ENCODE data around the gene WSCD2. TPM values are rescaled to one million over a fixed set of nuclear protein-coding genes. Genes with fewer than 3 reads are reported as not detected.

Gene WSCD2
- total and polyA plus RNA-seq, 3 experiments from 2014 or later = 0.39 TPM; not detected in 2

DNA sequence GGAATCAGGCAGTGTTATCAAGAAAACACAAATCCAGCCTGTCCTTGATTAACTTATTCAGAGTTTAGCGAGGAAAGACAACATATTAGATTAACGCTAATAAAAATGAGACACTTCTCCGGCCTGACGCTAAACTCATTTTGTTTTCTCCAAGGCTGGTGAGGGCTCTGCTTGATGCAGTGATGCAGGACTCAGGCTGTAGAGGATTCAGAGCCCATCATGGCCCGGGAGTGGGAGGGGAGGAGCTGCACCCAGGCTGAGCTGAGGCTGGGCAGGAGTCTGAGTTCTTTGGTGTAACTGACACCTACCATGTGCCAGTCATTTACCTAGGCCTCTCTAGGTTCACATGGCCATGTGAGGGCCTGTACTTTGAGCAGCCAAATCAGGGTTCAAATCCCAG, 70.0 kb downstream of the WSCD2 start:
- no peaks in the 10 kb centered on the region for H3K4me1 Mint-ChIP-seq
- CTCF ChIA-PET = no interaction called here
- Histone ChIP-seq H3K36me3 (ENCODE audit: insufficient read depth, low read length) (no peaks in the 10 kb centered on the region), H3K4me1 (ENCODE audit: insufficient read depth, low read length) (no peaks in the 10 kb centered on the region), H3K27ac (ENCODE audit: low read depth, low read length) (no peak overlapping the region), H3K4me3 (ENCODE audit: low read length) (no peak overlapping the region), H3K9me3 (ENCODE audit: low read length) (no peaks in the 10 kb centered on the region), H3K27me3 (ENCODE audit: insufficient read depth, low read length, poor library complexity, severe bottlenecking) (no peaks in the 10 kb centered on the region)
- no peaks in the 10 kb centered on the region for H3K9me3 Mint-ChIP-seq
- H3K27me3 Mint-ChIP-seq = peaks cover 11 to 12% of the 10 kb centered on the region in 2 donors
- POLR2A ChIA-PET = no interaction called here
- DNase-seq = no peak
- H3K4me3 Mint-ChIP-seq = no peak overlapping the region
- no peak overlapping the region for H3K27ac Mint-ChIP-seq
- peaks cover 0 to 1% (median 0%) of the 10 kb centered on the region in 3 donors for H3K36me3 Mint-ChIP-seq

DNA sequence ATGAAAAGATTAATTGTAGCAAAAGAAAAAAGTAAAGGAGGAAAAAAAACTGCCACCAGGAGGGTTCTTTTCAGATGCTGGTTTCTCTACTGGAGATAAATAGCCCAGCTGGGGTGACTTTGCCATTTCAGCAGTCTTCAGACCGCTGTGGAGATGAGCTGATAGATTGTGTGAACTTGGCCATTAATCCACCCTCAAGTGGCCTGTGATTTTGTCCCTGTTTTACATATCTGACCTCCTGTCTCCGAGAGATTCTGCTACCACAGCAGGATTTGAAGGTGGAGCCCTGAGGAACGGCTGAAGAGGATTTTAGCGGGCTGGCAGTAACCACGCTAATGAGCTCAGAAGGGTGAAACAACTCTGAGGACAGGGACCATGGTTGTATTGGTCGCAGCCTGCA, 72.7 kb downstream of the WSCD2 start:
- POLR2A ChIA-PET = no interaction called here
- CTCF ChIA-PET = interaction anchor here (0.9 kb wide), 1 partner anchor 9 kb away, joined by 3 read pairs; no protein-coding TSS in a partner anchor

DNA sequence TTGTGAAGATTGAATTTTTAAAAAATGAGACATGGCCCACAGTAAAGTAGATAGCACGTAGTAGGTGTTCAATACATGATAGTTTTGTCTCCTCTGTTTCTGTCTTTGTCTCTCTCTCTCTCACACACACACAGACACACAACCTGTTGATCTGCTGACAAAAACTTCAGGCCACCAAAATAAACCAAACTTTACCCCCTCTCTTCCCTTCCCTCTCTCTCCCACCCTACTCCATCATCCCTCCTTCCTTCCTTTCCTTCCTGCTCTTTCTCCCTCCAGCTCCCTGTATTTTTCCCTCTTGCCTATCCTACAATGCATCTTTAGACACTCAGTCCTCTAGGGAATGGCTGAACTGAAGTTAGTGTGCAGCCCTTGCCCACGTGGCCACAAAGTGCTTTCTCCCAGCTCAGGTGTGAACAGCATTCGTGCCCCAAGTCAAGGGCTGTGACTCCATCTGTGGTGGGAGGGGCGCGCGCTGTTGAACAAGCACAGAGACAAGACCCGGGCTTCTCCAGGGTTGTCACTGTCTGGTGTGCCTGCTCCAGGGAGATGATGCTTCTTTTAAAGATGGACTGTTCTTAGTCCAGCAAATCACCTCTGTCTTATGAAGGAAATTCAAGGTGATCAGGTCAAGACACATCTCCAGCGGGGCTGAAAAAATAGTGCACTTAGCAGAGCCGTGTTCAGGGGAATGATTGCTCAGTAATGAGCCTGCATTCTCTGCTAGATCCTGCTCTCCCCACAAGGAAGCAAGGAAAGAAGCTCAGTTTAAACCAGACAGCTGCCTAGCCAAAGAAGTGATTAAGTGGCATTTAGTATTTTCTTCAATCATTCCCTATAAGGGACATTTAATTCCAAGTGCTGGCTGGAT, 75.3 kb downstream of the WSCD2 start:
- no peak overlapping the region for H3K27ac Mint-ChIP-seq
- no peaks in the 10 kb centered on the region for H3K4me1 Mint-ChIP-seq
- no peaks in the 10 kb centered on the region for H3K9me3 Mint-ChIP-seq
- Histone ChIP-seq H3K36me3 (ENCODE audit: insufficient read depth, low read length) (no peaks in the 10 kb centered on the region), H3K27me3 (ENCODE audit: insufficient read depth, low read length, poor library complexity, severe bottlenecking) (no peaks in the 10 kb centered on the region), H3K9me3 (ENCODE audit: low read length) (no peaks in the 10 kb centered on the region), H3K27ac (ENCODE audit: low read depth, low read length) (no peak overlapping the region), H3K4me1 (ENCODE audit: insufficient read depth, low read length) (no peaks in the 10 kb centered on the region), H3K4me3 (ENCODE audit: low read length) (no peak overlapping the region)
- peaks cover 6 to 17% of the 10 kb centered on the region in 2 donors for H3K27me3 Mint-ChIP-seq
- H3K36me3 Mint-ChIP-seq = peaks cover 0 to 1% (median 0%) of the 10 kb centered on the region in 3 donors
- POLR2A ChIA-PET = no interaction called here
- no peak overlapping the region for H3K4me3 Mint-ChIP-seq
- DNase-seq = no peak
- CTCF ChIA-PET = no interaction called here

More for the DNA sequence above, 72.7 kb downstream of the WSCD2 start:
- no peaks in the 10 kb centered on the region for H3K36me3 ChIP-seq (ENCODE audit: insufficient read depth, low read length)
- H3K4me1 ChIP-seq (ENCODE audit: insufficient read depth, low read length) = no peaks in the 10 kb centered on the region
- H3K27ac ChIP-seq (ENCODE audit: low read depth, low read length) = no peak overlapping the region
- no peaks in the 10 kb centered on the region for H3K27me3 ChIP-seq (ENCODE audit: insufficient read depth, low read length, poor library complexity, severe bottlenecking)
- H3K4me3 ChIP-seq (ENCODE audit: low read length) = no peak overlapping the region
- Mint-ChIP-seq H3K9me3 (no peaks in the 10 kb centered on the region), H3K4me3 (no peak overlapping the region), H3K27me3 (peaks cover 8 to 16% of the 10 kb centered on the region in 2 donors), H3K36me3 (peaks cover 0 to 1% (median 0%) of the 10 kb centered on the region in 3 donors), H3K27ac (no peak overlapping the region), H3K4me1 (no peaks in the 10 kb centered on the region)
- H3K9me3 ChIP-seq (ENCODE audit: low read length) = no peaks in the 10 kb centered on the region
- no peak for DNase-seq

GRCh38 chr12:108205864-108206263, 76.8 kb downstream of the WSCD2 start:
- POLR2A ChIA-PET = no interaction called here

DNA sequence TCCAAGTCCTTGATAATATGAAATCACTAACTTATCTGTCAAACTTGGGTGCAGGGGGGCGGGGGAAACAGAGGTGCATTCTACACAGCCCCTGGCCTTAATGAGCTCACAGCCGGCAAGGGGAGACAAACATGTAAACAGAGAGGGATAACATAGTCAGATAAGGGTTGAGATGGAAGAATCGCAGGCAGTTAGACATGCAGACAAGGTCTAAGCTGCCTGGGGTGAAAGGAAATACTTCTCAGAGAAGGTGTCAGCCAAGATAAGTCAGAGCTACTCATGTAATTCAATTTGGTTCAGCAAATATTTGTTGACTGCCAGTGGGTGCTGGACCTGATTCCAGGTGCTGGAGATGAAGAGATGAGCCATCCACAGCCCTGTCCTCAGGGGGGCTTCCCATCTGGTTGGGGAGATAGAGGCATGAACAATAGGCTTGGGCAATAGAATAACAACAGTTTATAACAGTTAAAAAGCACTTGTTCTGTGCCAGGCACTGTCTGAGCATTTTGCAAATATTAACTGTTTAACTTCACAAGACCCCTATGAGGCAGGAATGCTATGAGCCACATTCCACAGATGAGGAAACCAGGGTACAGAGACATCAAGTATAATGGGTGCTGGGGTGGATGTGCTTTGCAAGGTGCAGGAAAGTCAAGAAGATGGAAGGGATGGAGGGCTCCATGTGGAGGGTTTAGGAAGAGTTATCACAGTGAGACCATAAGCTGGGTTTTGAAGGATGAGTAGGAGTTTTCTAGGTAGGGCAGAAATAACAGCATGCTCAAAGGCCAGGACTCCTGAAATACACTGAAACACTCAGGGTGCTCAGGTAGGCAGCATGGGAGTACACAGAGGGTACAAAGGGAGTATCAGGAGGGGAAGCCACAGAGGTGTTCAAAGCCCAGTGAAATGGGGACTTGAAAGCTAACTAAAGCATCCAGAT, 79.0 kb downstream of the WSCD2 start:
- no peak overlapping the region for H3K27ac ChIP-seq (ENCODE audit: low read depth, low read length)
- H3K27me3 ChIP-seq (ENCODE audit: insufficient read depth, low read length, poor library complexity, severe bottlenecking) = no peaks in the 10 kb centered on the region
- peaks cover 0 to 2% (median 0%) of the 10 kb centered on the region in 5 donors for H3K9me3 Mint-ChIP-seq
- no peak for DNase-seq
- POLR2A ChIA-PET = no interaction called here
- peaks cover 0 to 1% (median 0%) of the 10 kb centered on the region in 3 donors for H3K36me3 Mint-ChIP-seq
- CTCF ChIA-PET = no interaction called here
- peaks cover 4 to 23% of the 10 kb centered on the region in 2 donors for H3K27me3 Mint-ChIP-seq
- H3K36me3 ChIP-seq (ENCODE audit: insufficient read depth, low read length) = no peaks in the 10 kb centered on the region
- H3K4me3 ChIP-seq (ENCODE audit: low read length) = no peak overlapping the region
- H3K27ac Mint-ChIP-seq = no peak overlapping the region
- no peak overlapping the region for H3K4me3 Mint-ChIP-seq
- H3K4me1 ChIP-seq (ENCODE audit: insufficient read depth, low read length) = no peaks in the 10 kb centered on the region
- H3K4me1 Mint-ChIP-seq = no peaks in the 10 kb centered on the region
- no peaks in the 10 kb centered on the region for H3K9me3 ChIP-seq (ENCODE audit: low read length)

More at GRCh38 chr12:108205864-108206263, 76.8 kb downstream of the WSCD2 start:
- no peaks in the 10 kb centered on the region for H3K9me3 ChIP-seq (ENCODE audit: low read length)
- no peak for DNase-seq
- H3K27me3 ChIP-seq (ENCODE audit: insufficient read depth, low read length, poor library complexity, severe bottlenecking) = no peaks in the 10 kb centered on the region
- no peak overlapping the region for H3K27ac Mint-ChIP-seq
- no peak overlapping the region for H3K27ac ChIP-seq (ENCODE audit: low read depth, low read length)
- H3K36me3 Mint-ChIP-seq = peaks cover 0 to 1% (median 0%) of the 10 kb centered on the region in 3 donors
- peaks cover 7 to 23% of the 10 kb centered on the region in 2 donors for H3K27me3 Mint-ChIP-seq
- H3K36me3 ChIP-seq (ENCODE audit: insufficient read depth, low read length) = no peaks in the 10 kb centered on the region
- CTCF ChIA-PET = no interaction called here
- no peak overlapping the region for H3K4me3 ChIP-seq (ENCODE audit: low read length)
- no peaks in the 10 kb centered on the region for H3K4me1 Mint-ChIP-seq
- no peaks in the 10 kb centered on the region for H3K4me1 ChIP-seq (ENCODE audit: insufficient read depth, low read length)
- H3K9me3 Mint-ChIP-seq = no peaks in the 10 kb centered on the region
- no peak overlapping the region for H3K4me3 Mint-ChIP-seq

- peaks cover 4% of the 10 kb centered on the region for H3K27me3 ChIP-seq (ENCODE audit: insufficient read depth, low read length, poor library complexity, severe bottlenecking)
- Mint-ChIP-seq H3K36me3 (no peaks in the 10 kb centered on the region), H3K9me3 (peaks cover 0 to 2% (median 0%) of the 10 kb centered on the region in 5 donors), H3K27ac (no peak overlapping the region), H3K4me1 (no peaks in the 10 kb centered on the region), H3K4me3 (no peak overlapping the region), H3K27me3 (peaks cover 8 to 28% of the 10 kb centered on the region in 2 donors)
- no peak overlapping the region for H3K4me3 ChIP-seq (ENCODE audit: low read length)
- POLR2A ChIA-PET = no interaction called here
- DNase-seq = no peak
- no peaks in the 10 kb centered on the region for H3K4me1 ChIP-seq (ENCODE audit: insufficient read depth, low read length)
- H3K9me3 ChIP-seq (ENCODE audit: low read length) = no peaks in the 10 kb centered on the region
- CTCF ChIA-PET = no interaction called here
- no peaks in the 10 kb centered on the region for H3K36me3 ChIP-seq (ENCODE audit: insufficient read depth, low read length)
- H3K27ac ChIP-seq (ENCODE audit: low read depth, low read length) = no peak overlapping the region
Measured at GRCh38 chr12:108210001-108210400, 80.9 kb downstream of the WSCD2 start.

DNA sequence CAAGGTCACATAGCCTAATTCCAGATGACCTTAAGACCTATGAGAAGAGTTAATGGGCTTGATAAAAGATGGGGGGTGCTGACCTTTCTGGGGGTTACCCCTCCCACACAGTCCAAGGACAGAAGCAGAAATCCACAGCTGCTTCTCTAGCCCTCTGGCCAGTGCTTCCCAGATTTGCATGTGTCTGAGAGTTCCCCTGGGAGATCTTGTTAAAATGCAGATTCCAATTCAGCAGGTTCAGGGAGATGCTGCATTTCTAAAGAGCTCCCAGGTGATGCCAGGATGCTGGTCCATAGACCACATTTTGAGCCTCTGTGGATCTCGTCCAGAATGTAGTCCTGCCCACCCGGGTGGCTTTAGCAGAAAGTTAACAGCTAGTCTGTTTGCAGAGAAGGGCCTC, 82.1 kb downstream of the WSCD2 start:
- H3K4me1 Mint-ChIP-seq = no peaks in the 10 kb centered on the region
- Histone ChIP-seq H3K27me3 (ENCODE audit: insufficient read depth, low read length, poor library complexity, severe bottlenecking) (peaks cover 4% of the 10 kb centered on the region), H3K36me3 (ENCODE audit: insufficient read depth, low read length) (no peaks in the 10 kb centered on the region), H3K4me3 (ENCODE audit: low read length) (no peak overlapping the region), H3K27ac (ENCODE audit: low read depth, low read length) (no peak overlapping the region), H3K4me1 (ENCODE audit: insufficient read depth, low read length) (no peaks in the 10 kb centered on the region), H3K9me3 (ENCODE audit: low read length) (no peaks in the 10 kb centered on the region)
- no peak overlapping the region for H3K27ac Mint-ChIP-seq
- CTCF ChIA-PET = interaction anchor here (1.1 kb wide), 1 partner anchor 9 kb away, joined by 3 read pairs; no protein-coding TSS in a partner anchor
- POLR2A ChIA-PET = no interaction called here
- peaks cover 0 to 2% (median 0%) of the 10 kb centered on the region in 5 donors for H3K9me3 Mint-ChIP-seq
- H3K4me3 Mint-ChIP-seq = no peak overlapping the region
- peaks cover 8 to 32% of the 10 kb centered on the region in 2 donors for H3K27me3 Mint-ChIP-seq
- no peaks in the 10 kb centered on the region for H3K36me3 Mint-ChIP-seq
- no peak for DNase-seq
